Uterus (tissue), 4 donors: ENCODE measurements around the gene PCSK2. TPM values are rescaled to one million over a fixed set of nuclear protein-coding genes. Genes with fewer than 3 reads are reported as not detected.

Source experiments
- DNase-seq, 2 donors: peaks; one replicate each; pipeline ENCODE4 v3.0.0-alpha.2; 2019 to 2020
- H3K27ac ChIP-seq, 2 donors: fragments of 200-600 bp; sonication (generic); 1 replicate in 1 of 2; 2 replicates in 1 of 2; pipeline ENCODE4 v1.5.1; 2016 to 2018
- H3K27me3 ChIP-seq, 2 donors: fragments of 200-600 bp; sonication (generic); one replicate each; pipeline ENCODE4 v1.5.1; 2018 to 2019; ENCODE audit warnings: control low read depth in 1 of 2
- H3K36me3 ChIP-seq, 2 donors: fragments of 200-600 bp; sonication (generic); one replicate each; pipeline ENCODE4 v1.5.1; 2019; ENCODE audit warnings: control low read depth in 1 of 2
- H3K4me1 ChIP-seq, 2 donors: fragments of 200-600 bp; sonication (generic); one replicate each; pipeline ENCODE4 v1.5.1; 2018 to 2019; ENCODE audit warnings: control low read depth in 1 of 2
- H3K4me3 ChIP-seq, 2 donors: fragments of 200-600 bp; sonication (generic); 1 replicate in 1 of 2; 2 replicates in 1 of 2; pipeline ENCODE4 v1.5.1; 2018 to 2019; ENCODE audit warnings: mild to moderate bottlenecking in 1 of 2
- H3K9me3 ChIP-seq, 2 donors: fragments of 200-600 bp; sonication (generic); one replicate each; pipeline ENCODE4 v1.5.1; 2019; ENCODE audit warnings: control low read depth in 1 of 2
- POLR2A ChIP-seq, 2 donors: fragments of 450-650 bp; IDR thresholded peaks; one replicate each; pipeline ENCODE4 v1.6.1; 2016; ENCODE audit warnings: antibody characterized with exemption in 2 of 2, mild to moderate bottlenecking in 1 of 2, moderate library complexity in 1 of 2
- intact Hi-C: fragments of 100-400 bp; cut with DNase I; formaldehyde crosslinking; loops from one replicate; pipeline ENCODE4 v1.15.1; 2023; ENCODE audit warnings: low total_unique reads
- total RNA-seq, 4 donors: library from RNA; depleted of rRNA in 3 of 4; stranded (reverse); fragments of >200 nt in 3 of 4; gene quantifications; one replicate each; pipeline versions ENCODE4 v1.1.0 to v1.2.4, GENCODE V29; 2014 to 2023
- TF ChIP-seq, protein P1 (sequence below), 4 experiments: fragments of 200-600 bp in 2 of 4; fragments of 450-650 bp in 2 of 4; sonication (generic) in 2 of 4; IDR thresholded peaks; one replicate each; pipeline ENCODE4 v1.5.1; 2016 to 2019; ENCODE audit warnings: antibody characterized with exemption in 4 of 4, mild to moderate bottlenecking in 2 of 4, moderate library complexity in 1 of 4
- donor health status: DM: yes; HTN: yes; CAD: no.

Gene PCSK2
- total RNA-seq, 4 donors from 2014 or later = 0.37 to 1.6 TPM; not detected in 2

DNA sequence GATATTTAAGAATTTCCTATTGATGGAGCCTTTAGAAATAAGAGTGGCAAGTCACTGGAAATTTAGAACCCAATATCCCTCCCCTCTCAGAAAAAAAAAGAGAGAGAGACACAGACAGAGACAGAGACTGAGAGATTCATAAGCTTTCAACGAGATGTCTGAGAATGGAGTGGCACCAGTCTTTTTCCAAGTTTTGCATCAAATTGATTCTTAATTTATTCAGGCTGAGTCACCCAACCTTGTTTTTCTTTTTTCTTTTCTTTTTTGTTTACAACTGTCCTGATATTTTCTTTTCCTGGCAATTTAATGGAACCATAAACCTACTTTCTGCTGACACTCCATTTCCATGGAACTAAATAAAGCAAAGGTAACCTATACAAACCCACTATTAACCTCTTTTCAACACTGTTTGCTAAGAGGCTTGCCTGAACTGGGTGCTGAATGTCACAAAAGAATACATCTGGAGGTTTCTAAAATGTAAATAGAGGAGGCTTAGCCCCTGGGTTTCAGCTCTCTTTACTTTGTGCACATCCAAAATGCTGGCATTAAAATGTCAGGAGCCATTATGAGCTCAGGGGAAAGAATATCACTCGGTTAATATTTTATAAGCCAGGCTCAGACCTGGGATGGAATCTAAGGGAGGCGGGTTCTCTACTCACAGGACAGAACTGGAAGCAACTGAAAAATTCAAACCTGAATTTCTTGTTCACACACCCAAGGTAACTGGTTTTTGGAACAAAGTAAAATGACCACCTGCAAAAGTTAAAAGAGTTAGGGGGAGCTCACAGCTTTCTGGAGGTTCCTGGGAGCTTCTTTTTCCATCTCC, 203.5 kb downstream of the PCSK2 start:
- no peak overlapping the region for H3K27ac ChIP-seq
- H3K9me3 ChIP-seq = no peaks in the 10 kb centered on the region
- intact Hi-C loops = no loop called here
- no peaks in the 10 kb centered on the region for H3K4me1 ChIP-seq
- TF ChIP-seq, protein P1, sequence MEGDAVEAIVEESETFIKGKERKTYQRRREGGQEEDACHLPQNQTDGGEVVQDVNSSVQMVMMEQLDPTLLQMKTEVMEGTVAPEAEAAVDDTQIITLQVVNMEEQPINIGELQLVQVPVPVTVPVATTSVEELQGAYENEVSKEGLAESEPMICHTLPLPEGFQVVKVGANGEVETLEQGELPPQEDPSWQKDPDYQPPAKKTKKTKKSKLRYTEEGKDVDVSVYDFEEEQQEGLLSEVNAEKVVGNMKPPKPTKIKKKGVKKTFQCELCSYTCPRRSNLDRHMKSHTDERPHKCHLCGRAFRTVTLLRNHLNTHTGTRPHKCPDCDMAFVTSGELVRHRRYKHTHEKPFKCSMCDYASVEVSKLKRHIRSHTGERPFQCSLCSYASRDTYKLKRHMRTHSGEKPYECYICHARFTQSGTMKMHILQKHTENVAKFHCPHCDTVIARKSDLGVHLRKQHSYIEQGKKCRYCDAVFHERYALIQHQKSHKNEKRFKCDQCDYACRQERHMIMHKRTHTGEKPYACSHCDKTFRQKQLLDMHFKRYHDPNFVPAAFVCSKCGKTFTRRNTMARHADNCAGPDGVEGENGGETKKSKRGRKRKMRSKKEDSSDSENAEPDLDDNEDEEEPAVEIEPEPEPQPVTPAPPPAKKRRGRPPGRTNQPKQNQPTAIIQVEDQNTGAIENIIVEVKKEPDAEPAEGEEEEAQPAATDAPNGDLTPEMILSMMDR (IDR thresholded peaks at IDR 0.05) = no peak
- no peak for TF ChIP-seq POLR2A (IDR thresholded peaks at IDR 0.05)
- no peak overlapping the region for H3K4me3 ChIP-seq
- peaks cover 0 to 5% of the 10 kb centered on the region in 2 donors for H3K27me3 ChIP-seq
- H3K36me3 ChIP-seq = no peaks in the 10 kb centered on the region
- DNase-seq = no peak

DNA sequence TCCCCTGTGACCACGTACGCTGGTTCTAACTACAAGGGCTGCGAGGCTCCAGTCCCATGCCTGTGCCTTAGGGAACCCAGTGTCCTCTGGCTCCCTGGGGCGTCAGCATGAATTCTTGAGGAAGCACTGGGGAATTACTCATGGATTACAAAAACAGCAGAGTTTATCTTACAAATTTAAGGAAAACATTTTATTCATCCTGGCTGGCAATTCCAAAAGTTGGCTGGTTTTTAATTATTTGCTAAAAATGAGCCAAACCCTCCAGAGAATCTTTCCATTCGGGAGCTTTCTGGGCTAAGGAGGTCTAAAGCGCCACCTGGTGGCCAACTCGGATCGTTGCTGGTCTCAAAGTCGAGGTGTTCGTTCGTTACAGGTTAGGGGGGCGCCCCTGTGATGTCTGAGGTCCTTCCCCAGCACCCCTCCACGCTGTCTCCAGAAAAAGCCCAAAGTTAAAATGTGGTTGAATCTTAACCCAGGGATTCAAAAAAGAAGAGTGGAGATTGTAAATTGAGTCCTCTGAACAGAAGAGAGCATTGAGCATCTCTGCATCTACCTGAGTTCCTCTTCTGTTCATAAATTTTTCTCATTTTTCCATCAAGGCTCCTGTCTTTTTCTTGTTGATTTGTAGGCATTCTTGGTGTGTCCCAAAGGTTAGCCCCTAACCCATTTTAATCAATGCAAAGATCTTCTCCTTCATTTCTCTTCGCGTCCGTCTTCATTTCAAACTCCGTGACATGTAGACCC, 205.0 kb downstream of the PCSK2 start:
- Histone ChIP-seq H3K27ac (no peak overlapping the region), H3K9me3 (no peaks in the 10 kb centered on the region), H3K36me3 (no peaks in the 10 kb centered on the region), H3K27me3 (peaks cover 0 to 5% of the 10 kb centered on the region in 2 donors), H3K4me3 (no peak overlapping the region), H3K4me1 (no peaks in the 10 kb centered on the region)
- intact Hi-C loops = no loop called here
- TF ChIP-seq POLR2A (IDR thresholded peaks at IDR 0.05) = no peak
- TF ChIP-seq, protein P1 (IDR thresholded peaks at IDR 0.05) = peak; percentile 40 to 69 (median 58)
- peak; percentile 19 to 26 for DNase-seq

DNA sequence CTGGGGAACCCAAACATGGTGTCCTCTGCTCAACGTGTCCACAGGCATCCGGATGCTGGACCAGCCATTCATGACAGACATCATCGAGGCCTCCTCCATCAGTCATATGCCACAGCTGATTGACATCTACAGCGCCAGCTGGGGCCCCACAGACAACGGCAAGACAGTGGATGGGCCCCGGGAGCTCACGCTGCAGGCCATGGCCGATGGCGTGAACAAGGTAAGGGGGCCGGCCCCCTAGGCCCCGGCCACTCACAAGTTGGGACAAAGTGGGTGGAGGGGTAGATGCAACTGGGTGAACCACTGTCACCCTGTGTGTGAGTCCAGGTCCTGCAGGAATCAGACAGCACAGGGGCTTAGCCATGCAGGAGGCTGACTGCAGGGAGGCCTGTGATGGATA, 209.8 kb downstream of the PCSK2 start:
- intact Hi-C loops = no loop called here
- Histone ChIP-seq H3K27ac (no peak overlapping the region), H3K9me3 (no peaks in the 10 kb centered on the region), H3K4me3 (no peak overlapping the region), H3K4me1 (no peaks in the 10 kb centered on the region), H3K36me3 (no peaks in the 10 kb centered on the region), H3K27me3 (no peaks in the 10 kb centered on the region)
- TF ChIP-seq, protein P1 (IDR thresholded peaks at IDR 0.05) = no peak
- TF ChIP-seq POLR2A (IDR thresholded peaks at IDR 0.05) = no peak
- no peak for DNase-seq

DNA sequence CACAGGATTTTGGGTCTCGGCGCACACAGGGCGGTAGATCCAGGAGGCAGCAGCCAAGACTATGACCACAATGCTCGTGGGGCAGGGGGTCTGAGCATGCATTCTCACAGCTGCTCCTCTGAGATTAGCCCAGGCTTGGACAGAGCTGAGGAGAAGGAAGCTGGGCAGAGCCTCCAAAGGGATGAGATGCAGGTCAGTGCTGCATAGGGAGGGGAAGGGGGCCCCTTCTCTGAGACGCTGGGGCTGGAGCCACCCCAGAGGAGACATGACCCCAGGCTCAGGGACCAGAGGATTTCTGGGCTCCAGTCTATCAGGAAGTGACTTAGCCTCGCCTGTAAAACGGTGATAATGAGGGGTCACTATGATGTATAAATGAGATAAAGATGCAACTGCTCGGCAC, 210.4 kb downstream of the PCSK2 start:
- Histone ChIP-seq H3K27me3 (no peaks in the 10 kb centered on the region), H3K4me3 (no peak overlapping the region), H3K36me3 (no peaks in the 10 kb centered on the region), H3K4me1 (no peaks in the 10 kb centered on the region), H3K27ac (no peak overlapping the region), H3K9me3 (no peaks in the 10 kb centered on the region)
- no peak for DNase-seq
- intact Hi-C loops = no loop called here
- TF ChIP-seq, protein P1 (IDR thresholded peaks at IDR 0.05) = no peak
- no peak for TF ChIP-seq POLR2A (IDR thresholded peaks at IDR 0.05)
